ENCODE data around the gene HIPK2. TPM values are rescaled to one million over a fixed set of nuclear protein-coding genes. Genes with fewer than 3 reads are reported as not detected.

HIPK2 gene
- total RNA-seq, 2 donors from 2014 or later, result 54.4 to 72.7 TPM

- no peak for TF ChIP-seq CTCF (IDR thresholded peaks at IDR 0.05)
- no peak for TF ChIP-seq POLR2AphosphoS5 (IDR thresholded peaks at IDR 0.05)
- no peak for TF ChIP-seq POLR2A (IDR thresholded peaks at IDR 0.05)
- Histone ChIP-seq H3K4me1 (replicated peaks) (peaks cover 17% of the 10 kb centered on the region), H3K4me3 (no peak overlapping the region), H3K27me3 (replicated peaks; ENCODE audit: insufficient read depth) (no peaks in the 10 kb centered on the region), H3K27ac (peak overlapping the region in 1 of 2 donors; percentile 54), H3K9me3 (no peaks in the 10 kb centered on the region), H3K36me3 (no peaks in the 10 kb centered on the region)
- DNase-seq (ENCODE audit: low spot score), result no peak
- 76% methylated on average over 10 of the region's 10 CpGs for WGBS
- intact Hi-C loops (cut with DNase I), result no loop called here
Measured at GRCh38 chr7:139697056-139697455, 80.7 kb downstream of the HIPK2 start.

- TF ChIP-seq POLR2AphosphoS5 (IDR thresholded peaks at IDR 0.05) (no peak), POLR2A (IDR thresholded peaks at IDR 0.05) (no peak), CTCF (IDR thresholded peaks at IDR 0.05) (no peak)
- DNase-seq (ENCODE audit: low spot score), result no peak
- H3K4me3 ChIP-seq, result no peak overlapping the region
- no peaks in the 10 kb centered on the region for H3K36me3 ChIP-seq
- H3K4me1 ChIP-seq (replicated peaks), result peaks cover 15% of the 10 kb centered on the region
- intact Hi-C loops (cut with DNase I), result no loop called here
- 68% methylated on average over 4 of the region's 4 CpGs for WGBS
- no peaks in the 10 kb centered on the region for H3K27me3 ChIP-seq (replicated peaks; ENCODE audit: insufficient read depth)
- peak overlapping the region in 1 of 2 donors; percentile 54 for H3K27ac ChIP-seq
- H3K9me3 ChIP-seq, result no peaks in the 10 kb centered on the region
Measured at GRCh38 chr7:139696552-139696951, 81.2 kb downstream of the HIPK2 start.

- no peak for DNase-seq (ENCODE audit: low spot score)
- TF ChIP-seq POLR2AphosphoS5 (IDR thresholded peaks at IDR 0.05) (no peak), POLR2A (IDR thresholded peaks at IDR 0.05) (no peak), CTCF (IDR thresholded peaks at IDR 0.05) (no peak)
- Histone ChIP-seq H3K27me3 (replicated peaks; ENCODE audit: insufficient read depth) (no peaks in the 10 kb centered on the region), H3K9me3 (no peaks in the 10 kb centered on the region), H3K4me3 (no peak overlapping the region), H3K4me1 (replicated peaks) (peaks cover 19% of the 10 kb centered on the region), H3K36me3 (no peaks in the 10 kb centered on the region), H3K27ac (peak overlapping the region; percentile 18 to 56)
- 69% methylated on average over 1 of the region's 1 CpG for WGBS
- intact Hi-C loops (cut with DNase I), result no loop called here
Measured at GRCh38 chr7:139695588-139695987, 82.2 kb downstream of the HIPK2 start.

- TF ChIP-seq POLR2A (IDR thresholded peaks at IDR 0.05), result no peak
- no peak for TF ChIP-seq CTCF (IDR thresholded peaks at IDR 0.05)
- no peak for TF ChIP-seq POLR2AphosphoS5 (IDR thresholded peaks at IDR 0.05)
- Histone ChIP-seq H3K36me3 (no peaks in the 10 kb centered on the region), H3K27ac (peak overlapping the region; percentile 18 to 56), H3K27me3 (replicated peaks; ENCODE audit: insufficient read depth) (no peaks in the 10 kb centered on the region), H3K4me3 (no peak overlapping the region), H3K4me1 (replicated peaks) (peaks cover 19% of the 10 kb centered on the region), H3K9me3 (no peaks in the 10 kb centered on the region)
- intact Hi-C loops (cut with DNase I), result no loop called here
- WGBS, result 77% methylated on average over 14 of the region's 14 CpGs
- no peak for DNase-seq (ENCODE audit: low spot score)
Measured at GRCh38 chr7:139695051-139695450, 82.7 kb downstream of the HIPK2 start.

- intact Hi-C loops (cut with DNase I), result no loop called here
- WGBS, result 95% methylated on average over 8 of the region's 8 CpGs
- TF ChIP-seq POLR2A (IDR thresholded peaks at IDR 0.05) (no peak), POLR2AphosphoS5 (IDR thresholded peaks at IDR 0.05) (no peak), CTCF (IDR thresholded peaks at IDR 0.05) (no peak)
- no peaks in the 10 kb centered on the region for H3K27me3 ChIP-seq (replicated peaks; ENCODE audit: insufficient read depth)
- no peak for DNase-seq (ENCODE audit: low spot score)
- peaks cover 19% of the 10 kb centered on the region for H3K4me1 ChIP-seq (replicated peaks)
- no peaks in the 10 kb centered on the region for H3K36me3 ChIP-seq
- peak overlapping the region in 1 of 2 donors; percentile 9 for H3K27ac ChIP-seq
- H3K9me3 ChIP-seq, result no peaks in the 10 kb centered on the region
- no peak overlapping the region for H3K4me3 ChIP-seq
Measured at GRCh38 chr7:139694389-139694676, 83.5 kb downstream of the HIPK2 start.
